ENCODE results near the gene GSN.

The GSN gene

DNA sequence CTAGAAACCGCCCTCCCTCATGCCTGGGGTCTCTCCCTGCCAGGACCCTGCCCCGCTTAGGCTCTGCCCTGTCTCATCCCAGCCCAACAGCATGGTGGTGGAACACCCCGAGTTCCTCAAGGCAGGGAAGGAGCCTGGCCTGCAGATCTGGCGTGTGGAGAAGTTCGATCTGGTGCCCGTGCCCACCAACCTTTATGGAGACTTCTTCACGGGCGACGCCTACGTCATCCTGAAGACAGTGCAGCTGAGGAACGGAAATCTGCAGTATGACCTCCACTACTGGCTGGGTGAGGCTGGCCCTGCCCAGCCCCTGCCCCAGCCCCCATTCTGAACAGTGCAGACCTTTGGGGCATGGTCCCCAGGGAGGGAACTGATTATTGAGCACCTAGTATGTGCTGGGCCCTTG is 33.9 kb downstream of the GSN start:
- no peak overlapping the region for H3K27ac ChIP-seq
- TF ChIP-seq, protein P1, sequence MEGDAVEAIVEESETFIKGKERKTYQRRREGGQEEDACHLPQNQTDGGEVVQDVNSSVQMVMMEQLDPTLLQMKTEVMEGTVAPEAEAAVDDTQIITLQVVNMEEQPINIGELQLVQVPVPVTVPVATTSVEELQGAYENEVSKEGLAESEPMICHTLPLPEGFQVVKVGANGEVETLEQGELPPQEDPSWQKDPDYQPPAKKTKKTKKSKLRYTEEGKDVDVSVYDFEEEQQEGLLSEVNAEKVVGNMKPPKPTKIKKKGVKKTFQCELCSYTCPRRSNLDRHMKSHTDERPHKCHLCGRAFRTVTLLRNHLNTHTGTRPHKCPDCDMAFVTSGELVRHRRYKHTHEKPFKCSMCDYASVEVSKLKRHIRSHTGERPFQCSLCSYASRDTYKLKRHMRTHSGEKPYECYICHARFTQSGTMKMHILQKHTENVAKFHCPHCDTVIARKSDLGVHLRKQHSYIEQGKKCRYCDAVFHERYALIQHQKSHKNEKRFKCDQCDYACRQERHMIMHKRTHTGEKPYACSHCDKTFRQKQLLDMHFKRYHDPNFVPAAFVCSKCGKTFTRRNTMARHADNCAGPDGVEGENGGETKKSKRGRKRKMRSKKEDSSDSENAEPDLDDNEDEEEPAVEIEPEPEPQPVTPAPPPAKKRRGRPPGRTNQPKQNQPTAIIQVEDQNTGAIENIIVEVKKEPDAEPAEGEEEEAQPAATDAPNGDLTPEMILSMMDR (IDR thresholded peaks at IDR 0.05): no peak

DNA sequence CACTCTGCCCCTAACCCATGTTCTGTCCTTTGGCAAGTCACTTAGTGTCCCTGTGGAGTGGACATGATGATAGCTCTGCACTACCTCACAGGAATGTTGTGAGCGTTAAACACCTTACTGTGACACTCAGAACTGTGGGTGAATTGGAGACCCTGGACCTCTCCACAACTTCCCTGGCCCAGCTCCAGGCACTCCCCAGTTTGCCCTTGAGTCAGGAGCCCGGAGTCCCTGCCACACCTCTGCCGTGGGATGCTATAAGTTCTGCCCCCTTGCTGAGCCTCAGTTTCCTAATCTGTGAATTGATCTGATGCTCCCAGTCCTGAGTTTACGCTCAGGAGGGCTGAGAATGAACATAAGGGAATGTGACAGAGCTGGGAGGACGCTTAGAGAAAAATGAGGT is 34.4 kb downstream of the GSN start:
- no peak overlapping the region for H3K27ac ChIP-seq
- no peak for TF ChIP-seq ZFX (IDR thresholded peaks at IDR 0.05; ENCODE audit: borderline replicate concordance)
- TF ChIP-seq, protein P1 (IDR thresholded peaks at IDR 0.05): no peak

GRCh38 chr9:121302786-121303185 is 34.8 kb downstream of the GSN start:
- TF ChIP-seq, protein P1 (IDR thresholded peaks at IDR 0.05): no peak
- no peak for TF ChIP-seq ZFX (IDR thresholded peaks at IDR 0.05; ENCODE audit: borderline replicate concordance)
- H3K27ac ChIP-seq: no peak overlapping the region

DNA sequence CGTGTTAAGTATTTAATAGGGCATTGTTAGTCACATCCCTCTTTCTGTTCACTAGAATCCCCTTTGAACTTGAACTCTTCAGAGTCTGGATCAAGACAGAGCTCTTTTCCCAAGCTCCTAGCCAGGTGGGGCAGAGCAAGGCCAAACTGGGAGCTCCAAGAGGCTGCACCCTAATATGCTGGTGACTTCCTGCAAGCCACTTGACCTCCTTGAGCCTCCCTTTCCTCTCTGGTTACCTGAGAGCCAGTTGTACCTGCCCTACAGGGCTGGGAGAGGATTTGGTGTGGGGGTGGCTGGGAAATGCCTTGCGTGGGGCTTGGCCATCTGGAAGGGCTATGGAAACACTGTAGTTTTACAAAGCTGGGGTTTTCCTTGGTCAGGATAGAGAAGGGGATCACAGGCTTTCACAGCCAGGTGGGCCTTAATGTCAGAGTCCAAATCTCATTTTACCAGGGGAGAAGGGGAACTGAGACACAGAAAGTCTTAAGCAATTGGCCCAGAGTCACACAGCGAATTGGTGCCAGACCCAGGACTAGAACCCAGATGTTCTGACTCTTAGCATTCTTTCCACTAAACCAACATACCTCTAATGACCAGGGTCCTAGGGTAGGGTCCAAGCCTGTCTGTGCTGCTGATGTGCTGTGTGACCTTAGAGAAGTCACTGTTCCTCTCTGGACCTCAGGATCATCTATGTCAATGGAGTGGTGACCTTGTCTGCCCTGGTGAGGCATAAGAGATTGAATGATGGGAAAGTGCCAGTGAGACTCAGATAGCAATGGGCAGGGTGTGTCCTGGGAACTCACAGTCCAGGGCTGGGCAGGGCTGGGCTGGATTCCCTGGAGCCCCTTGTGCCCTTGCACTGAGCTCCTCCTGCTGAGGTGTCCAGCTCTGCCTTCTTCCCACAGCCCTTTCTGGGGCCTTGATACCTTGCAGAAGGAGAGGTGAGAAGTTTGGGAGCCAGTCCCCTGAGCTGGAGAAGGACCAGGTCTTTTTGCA is 35.8 kb downstream of the GSN start:
- TF ChIP-seq ZFX (IDR thresholded peaks at IDR 0.05; ENCODE audit: borderline replicate concordance): no peak
- TF ChIP-seq, protein P1 (IDR thresholded peaks at IDR 0.05): no peak
- H3K27ac ChIP-seq: no peak overlapping the region

DNA sequence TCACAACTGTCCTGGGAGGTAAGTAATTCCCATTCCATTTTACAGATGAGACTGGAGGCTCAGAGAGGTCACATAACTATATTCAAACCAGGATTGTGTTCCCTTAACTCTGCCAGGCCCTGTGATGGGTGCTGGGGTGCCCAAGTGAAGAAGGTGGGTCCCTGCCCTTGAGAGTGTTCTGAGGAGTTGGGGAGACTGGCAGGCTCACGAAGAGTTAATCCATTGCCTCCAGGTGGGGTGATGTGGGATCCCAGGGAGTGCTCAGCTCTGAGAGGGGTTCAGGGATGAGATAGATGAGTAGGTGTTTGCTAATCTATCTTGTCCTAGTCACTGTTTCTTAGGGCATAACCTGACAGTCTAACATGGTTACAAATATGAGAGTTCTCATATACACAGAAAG is 36.7 kb downstream of the GSN start:
- no peak overlapping the region for H3K27ac ChIP-seq
- no peak for TF ChIP-seq ZFX (IDR thresholded peaks at IDR 0.05; ENCODE audit: borderline replicate concordance)
- TF ChIP-seq, protein P1 (IDR thresholded peaks at IDR 0.05): no peak

DNA sequence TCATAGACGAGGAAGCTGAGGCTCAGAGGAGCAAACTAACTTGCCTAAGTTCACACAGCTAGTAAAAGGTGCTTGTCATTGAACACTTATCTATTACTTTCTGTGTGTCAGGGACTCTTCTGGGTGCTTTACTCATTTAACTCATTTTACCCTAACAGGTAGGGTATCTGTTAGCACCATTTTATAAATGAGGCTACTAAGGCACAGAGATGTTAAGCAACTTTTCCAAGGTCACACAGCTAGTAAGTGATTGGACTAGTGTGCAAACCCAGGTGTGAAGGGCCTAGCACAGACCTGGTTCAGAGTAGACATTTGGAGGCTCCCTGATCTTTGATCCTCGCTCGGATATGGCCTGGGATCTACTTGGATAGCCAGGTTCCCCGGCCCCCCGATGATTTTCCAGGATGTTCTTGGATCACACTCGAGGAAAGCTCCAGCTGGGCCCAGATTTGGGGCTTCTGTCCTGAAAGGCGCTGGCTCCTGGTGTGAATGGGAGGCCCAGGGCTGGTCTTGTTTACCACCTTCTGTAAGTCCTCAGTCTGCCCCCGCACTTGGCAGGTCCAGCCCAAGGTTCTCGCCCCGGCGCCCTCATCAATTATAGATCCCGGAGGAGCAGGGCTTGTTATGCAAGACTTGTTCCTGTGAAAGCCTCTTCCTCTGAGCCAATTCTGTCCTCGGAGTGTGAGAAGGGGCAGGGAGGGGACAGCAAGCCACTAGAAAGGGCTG is 37.5 kb downstream of the GSN start:
- no peak for TF ChIP-seq ZFX (IDR thresholded peaks at IDR 0.05; ENCODE audit: borderline replicate concordance)
- TF ChIP-seq, protein P1 (IDR thresholded peaks at IDR 0.05): no peak
- H3K27ac ChIP-seq: no peak overlapping the region

GRCh38 chr9:121307976-121308375 is 40.0 kb downstream of the GSN start:
- no peak for TF ChIP-seq ZFX (IDR thresholded peaks at IDR 0.05; ENCODE audit: borderline replicate concordance)
- TF ChIP-seq, protein P1 (IDR thresholded peaks at IDR 0.05): no peak
- no peak overlapping the region for H3K27ac ChIP-seq
